Neural progenitor cell (in vitro differentiated cells): ENCODE data around the gene KIAA1210. TPM values are rescaled to one million over a fixed set of nuclear protein-coding genes. Genes with fewer than 3 reads are reported as not detected.

Experiments
- DNase-seq: peaks from one replicate; pipeline ENCODE4 v3.0.0-alpha.2; 2016; ENCODE audit warnings: low spot score
- H2AFZ ChIP-seq: fragments of 200-600 bp; sonication (generic); replicated peaks from 2 replicates; pipeline ENCODE4 v1.6.1; 2016; ENCODE audit warnings: antibody characterized with exemption
- H3F3A ChIP-seq: fragments of 200-600 bp; sonication (generic); 2 replicates; pipeline ENCODE4 v1.6.1; 2016; ENCODE audit warnings: antibody characterized with exemption, low read depth
- H3K27ac ChIP-seq: fragments of 200-600 bp; sonication (generic); 2 replicates; pipeline ENCODE4 v1.5.1; 2016; ENCODE audit warnings: mild to moderate bottlenecking
- H3K27me3 ChIP-seq: fragments of 200-600 bp; sonication (generic); 2 replicates; pipeline ENCODE4 v1.6.1; 2016; ENCODE audit warnings: mild to moderate bottlenecking, moderate library complexity
- H3K36me3 ChIP-seq: fragments of 200-600 bp; sonication (generic); 2 replicates; pipeline ENCODE4 v1.5.1; 2016
- H3K4me1 ChIP-seq: fragments of 200-600 bp; sonication (generic); 2 replicates; pipeline ENCODE4 v1.6.1; 2016; ENCODE audit warnings: mixed run types
- H3K4me2 ChIP-seq: fragments of 200-600 bp; sonication (generic); 2 replicates; pipeline ENCODE4 v1.6.1; 2016
- H3K4me3 ChIP-seq: fragments of 200-600 bp; sonication (generic); 2 replicates; pipeline ENCODE4 v1.5.1; 2016
- H3K79me2 ChIP-seq: fragments of 200-600 bp; sonication (generic); 2 replicates; pipeline ENCODE4 v1.6.1; 2016; ENCODE audit warnings: low read depth
- H3K9ac ChIP-seq: fragments of 200-600 bp; sonication (generic); 2 replicates; pipeline ENCODE4 v1.6.1; 2016
- H3K9me3 ChIP-seq: fragments of 200-600 bp; sonication (generic); 2 replicates; pipeline ENCODE4 v1.5.1; 2016; ENCODE audit warnings: low read depth
- H4K20me1 ChIP-seq: fragments of 200-600 bp; sonication (generic); 2 replicates; pipeline ENCODE4 v1.6.1; 2016; ENCODE audit warnings: low read depth
- H3K27ac Mint-ChIP-seq: 3 replicates; pipeline ENCODE4 v1.8.0; 2021; ENCODE audit warnings: mixed read lengths
- H3K27me3 Mint-ChIP-seq: 2 replicates; pipeline ENCODE4 v1.8.0; 2022; ENCODE audit warnings: low read depth, mild to moderate bottlenecking, inconsistent platforms, moderate library complexity, mixed read lengths; ENCODE audit not compliant: insufficient read depth
- H3K36me3 Mint-ChIP-seq: 3 replicates; pipeline ENCODE4 v1.8.0; 2021; ENCODE audit warnings: mixed read lengths
- H3K4me1 Mint-ChIP-seq: 3 replicates; pipeline ENCODE4 v1.8.0; 2021; ENCODE audit warnings: mixed read lengths
- H3K4me3 Mint-ChIP-seq: 3 replicates; pipeline ENCODE4 v1.8.0; 2021; ENCODE audit warnings: mild to moderate bottlenecking, moderate library complexity, mixed read lengths
- H3K9me3 Mint-ChIP-seq: 3 replicates; pipeline ENCODE4 v1.8.0; 2020; ENCODE audit warnings: mixed read lengths
- EZH2 ChIP-seq: fragments of 200-600 bp; sonication (generic); IDR thresholded peaks from 2 replicates; pipeline ENCODE4 v1.6.1; 2017; ENCODE audit warnings: antibody characterized with exemption, mild to moderate bottlenecking, moderate library complexity
- EZH2phosphoT487 ChIP-seq: fragments of 200-600 bp; sonication (generic); IDR thresholded peaks from 2 replicates; pipeline ENCODE4 v1.6.1; 2017; ENCODE audit warnings: antibody characterized with exemption
- total RNA-seq: library from RNA; depleted of rRNA; stranded (reverse); fragments of >200 nt; gene quantifications from 2 replicates; pipeline ENCODE4 v1.2.3, GENCODE V29; 2015; ENCODE audit warnings: low replicate concordance
- TF ChIP-seq, protein P1 (sequence below): fragments of 200-600 bp; sonication (generic); IDR thresholded peaks from 2 replicates; pipeline ENCODE4 v1.5.1; 2017; ENCODE audit warnings: antibody characterized with exemption, mild to moderate bottlenecking

The KIAA1210 gene
- total RNA-seq, 1 donor from 2014 or later = not detected

DNA sequence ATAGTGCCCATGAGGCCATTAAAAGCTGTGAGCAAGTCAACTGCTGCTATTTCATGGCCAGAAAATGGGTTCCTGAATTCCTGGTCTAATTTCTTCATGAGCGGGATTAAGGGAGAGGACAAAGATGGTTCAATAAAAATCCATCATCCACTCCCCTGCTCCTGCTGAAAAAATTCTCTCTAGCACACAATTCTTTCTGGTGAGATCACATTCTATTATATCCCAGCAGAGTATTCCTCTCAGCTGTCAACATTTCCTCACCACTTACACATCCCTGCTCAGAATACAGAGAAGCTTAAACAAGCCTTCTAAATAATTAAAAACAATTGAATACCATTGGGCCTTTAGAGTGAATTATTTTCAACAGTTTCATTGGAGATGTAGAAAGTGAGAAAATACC lies 45.3 kb downstream of the KIAA1210 start:
- DNase-seq = no peak
- Mint-ChIP-seq H3K4me1 (no peaks in the 10 kb centered on the region), H3K4me3 (no peak overlapping the region), H3K9me3 (peaks cover 5% of the 10 kb centered on the region), H3K27me3 (peaks cover 5% of the 10 kb centered on the region), H3K36me3 (no peaks in the 10 kb centered on the region), H3K27ac (no peak overlapping the region)
- Histone ChIP-seq H3K36me3 (no peaks in the 10 kb centered on the region), H3K27me3 (no peaks in the 10 kb centered on the region), H3F3A (no peaks in the 10 kb centered on the region), H4K20me1 (no peaks in the 10 kb centered on the region), H3K27ac (no peak overlapping the region), H3K9ac (no peak overlapping the region), H3K4me3 (no peak overlapping the region), H3K79me2 (no peaks in the 10 kb centered on the region), H3K9me3 (peaks cover 5% of the 10 kb centered on the region), H3K4me2 (no peak overlapping the region), H3K4me1 (no peaks in the 10 kb centered on the region), H2AFZ (no peak overlapping the region)
- TF ChIP-seq, protein P1, sequence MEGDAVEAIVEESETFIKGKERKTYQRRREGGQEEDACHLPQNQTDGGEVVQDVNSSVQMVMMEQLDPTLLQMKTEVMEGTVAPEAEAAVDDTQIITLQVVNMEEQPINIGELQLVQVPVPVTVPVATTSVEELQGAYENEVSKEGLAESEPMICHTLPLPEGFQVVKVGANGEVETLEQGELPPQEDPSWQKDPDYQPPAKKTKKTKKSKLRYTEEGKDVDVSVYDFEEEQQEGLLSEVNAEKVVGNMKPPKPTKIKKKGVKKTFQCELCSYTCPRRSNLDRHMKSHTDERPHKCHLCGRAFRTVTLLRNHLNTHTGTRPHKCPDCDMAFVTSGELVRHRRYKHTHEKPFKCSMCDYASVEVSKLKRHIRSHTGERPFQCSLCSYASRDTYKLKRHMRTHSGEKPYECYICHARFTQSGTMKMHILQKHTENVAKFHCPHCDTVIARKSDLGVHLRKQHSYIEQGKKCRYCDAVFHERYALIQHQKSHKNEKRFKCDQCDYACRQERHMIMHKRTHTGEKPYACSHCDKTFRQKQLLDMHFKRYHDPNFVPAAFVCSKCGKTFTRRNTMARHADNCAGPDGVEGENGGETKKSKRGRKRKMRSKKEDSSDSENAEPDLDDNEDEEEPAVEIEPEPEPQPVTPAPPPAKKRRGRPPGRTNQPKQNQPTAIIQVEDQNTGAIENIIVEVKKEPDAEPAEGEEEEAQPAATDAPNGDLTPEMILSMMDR = no peak
- TF ChIP-seq EZH2phosphoT487 = no peak
- TF ChIP-seq EZH2 = no peak

DNA sequence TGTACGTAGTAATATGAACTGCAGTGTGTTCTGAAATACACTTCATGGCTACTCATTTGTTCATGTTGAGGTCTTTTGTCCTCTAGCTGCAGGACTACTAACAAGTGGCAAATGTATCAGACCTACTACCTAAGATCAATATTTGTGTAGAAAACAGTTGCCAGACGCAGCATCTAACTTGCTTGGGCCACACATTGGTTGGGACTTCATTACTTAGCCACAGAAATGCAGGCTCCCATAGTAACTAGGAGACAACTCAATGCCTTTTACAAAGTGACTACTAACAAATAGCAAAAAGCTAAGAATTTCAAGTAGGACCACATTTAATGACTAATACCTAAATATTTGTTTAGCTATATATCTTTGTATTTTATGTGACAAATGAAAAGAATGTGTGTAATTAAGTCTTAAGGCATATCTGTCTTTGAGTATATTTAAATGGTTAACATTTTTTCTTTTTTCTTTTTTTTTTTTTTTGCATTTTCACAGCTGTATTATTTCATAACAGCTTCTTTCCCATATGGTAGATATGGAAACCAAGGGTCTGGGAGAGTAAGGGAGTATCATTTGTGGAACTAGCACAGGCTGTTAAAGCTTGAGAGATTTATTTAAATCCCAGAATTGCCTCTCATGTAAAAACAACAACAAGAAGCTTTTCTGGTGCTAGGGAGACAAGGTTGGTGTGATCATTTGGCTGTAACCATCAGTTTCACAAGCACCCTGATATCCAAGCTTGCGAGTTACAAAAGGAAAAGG lies 52.2 kb downstream of the KIAA1210 start:
- Mint-ChIP-seq H3K27me3 (peaks cover 3% of the 10 kb centered on the region), H3K4me3 (no peak overlapping the region), H3K4me1 (no peaks in the 10 kb centered on the region), H3K9me3 (peaks cover 8% of the 10 kb centered on the region), H3K36me3 (no peaks in the 10 kb centered on the region), H3K27ac (no peak overlapping the region)
- H3K79me2 ChIP-seq = no peaks in the 10 kb centered on the region
- no peak overlapping the region for H2AFZ ChIP-seq
- no peak overlapping the region for H3K27ac ChIP-seq
- H3K4me1 ChIP-seq = no peaks in the 10 kb centered on the region
- H3K36me3 ChIP-seq = no peaks in the 10 kb centered on the region
- H3K4me2 ChIP-seq = no peak overlapping the region
- DNase-seq = no peak
- H4K20me1 ChIP-seq = no peaks in the 10 kb centered on the region
- H3K4me3 ChIP-seq = no peak overlapping the region
- TF ChIP-seq EZH2phosphoT487 (no peak), EZH2 (no peak)
- TF ChIP-seq, protein P1 = no peak
- H3F3A ChIP-seq = no peaks in the 10 kb centered on the region
- H3K27me3 ChIP-seq = no peaks in the 10 kb centered on the region
- H3K9me3 ChIP-seq = peaks cover 5% of the 10 kb centered on the region
- H3K9ac ChIP-seq = no peak overlapping the region

DNA sequence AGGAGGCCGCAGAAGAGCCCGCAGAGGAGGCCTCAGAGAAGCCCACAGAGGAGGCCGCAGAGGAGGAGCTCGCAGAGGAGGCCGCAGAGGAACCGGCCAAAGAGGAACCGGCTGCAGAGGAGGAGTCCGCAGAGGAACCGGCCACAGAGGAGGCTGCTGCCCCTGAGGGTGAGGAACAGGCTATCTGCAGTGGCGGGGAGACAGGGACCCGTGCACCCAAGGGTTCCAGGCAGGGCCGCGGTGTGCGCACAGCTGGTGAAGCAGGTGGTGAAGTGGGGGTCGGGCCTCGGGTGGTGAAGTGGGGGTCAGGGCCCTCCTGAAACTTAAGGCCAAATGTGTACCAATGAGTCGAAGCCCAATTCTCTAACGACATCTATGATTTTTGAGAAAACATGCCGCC lies 53.7 kb downstream of the KIAA1210 start:
- no peak overlapping the region for H3K27ac ChIP-seq
- TF ChIP-seq, protein P1 = no peak
- TF ChIP-seq EZH2 = no peak
- TF ChIP-seq EZH2phosphoT487 = no peak
- H3K79me2 ChIP-seq = no peaks in the 10 kb centered on the region
- no peaks in the 10 kb centered on the region for H3F3A ChIP-seq
- Mint-ChIP-seq H3K27me3 (peaks cover 3% of the 10 kb centered on the region), H3K27ac (no peak overlapping the region), H3K36me3 (no peaks in the 10 kb centered on the region), H3K4me3 (no peak overlapping the region), H3K4me1 (no peaks in the 10 kb centered on the region), H3K9me3 (peaks cover 8% of the 10 kb centered on the region)
- no peaks in the 10 kb centered on the region for H3K4me1 ChIP-seq
- H3K27me3 ChIP-seq = no peaks in the 10 kb centered on the region
- H4K20me1 ChIP-seq = no peaks in the 10 kb centered on the region
- H3K36me3 ChIP-seq = no peaks in the 10 kb centered on the region
- H2AFZ ChIP-seq = no peak overlapping the region
- no peak overlapping the region for H3K9ac ChIP-seq
- no peak for DNase-seq
- H3K4me2 ChIP-seq = no peak overlapping the region
- no peak overlapping the region for H3K4me3 ChIP-seq
- peaks cover 3% of the 10 kb centered on the region for H3K9me3 ChIP-seq
